Aorta (tissue), 5 donors: Measurements from ENCODE around the gene CFI. TPM values are rescaled to one million over a fixed set of nuclear protein-coding genes. Genes with fewer than 3 reads are reported as not detected.

ENCODE experiments used
- ATAC-seq: fragments of 200-7000 bp; cut with Tn5 transposase; one replicate; pipeline ENCODE4 v1.9.1; 2022; ENCODE audit warnings: moderate library complexity; ENCODE audit not compliant: low FRiP score
- DNase-seq, 2 donors: peaks; one replicate each; pipeline ENCODE4 v3.0.0-alpha.2; 2020
- H3K27ac ChIP-seq, 2 donors: one replicate each; pipeline ENCODE4 v1.5.1; 2013; ENCODE audit warnings: low read length in 2 of 2, mild to moderate bottlenecking in 2 of 2, moderate library complexity in 2 of 2, control low read depth in 1 of 2, inconsistent platforms in 1 of 2, low read depth in 1 of 2
- H3K27me3 ChIP-seq, 2 donors: one replicate each; pipeline ENCODE4 v1.6.1; 2013; ENCODE audit warnings: control low read depth in 1 of 2, low read length in 1 of 2, mild to moderate bottlenecking in 1 of 2, moderate library complexity in 1 of 2; ENCODE audit not compliant: insufficient read depth in 2 of 2, control insufficient read depth in 1 of 2
- H3K36me3 ChIP-seq, 2 donors: one replicate each; pipeline ENCODE4 v1.6.1; 2013; ENCODE audit warnings: control low read depth in 1 of 2, low read length in 1 of 2, mild to moderate bottlenecking in 1 of 2; ENCODE audit not compliant: insufficient read depth in 2 of 2, control insufficient read depth in 1 of 2
- H3K4me1 ChIP-seq, 2 donors: one replicate each; pipeline ENCODE4 v1.6.1; 2013; ENCODE audit warnings: low read length in 2 of 2, control low read depth in 1 of 2, mild to moderate bottlenecking in 1 of 2, moderate library complexity in 1 of 2; ENCODE audit not compliant: insufficient read depth in 2 of 2, control insufficient read depth in 1 of 2
- H3K4me3 ChIP-seq, 2 donors: one replicate each; pipeline ENCODE4 v1.5.1; 2013; ENCODE audit warnings: low read length in 2 of 2, control low read depth in 1 of 2, mild to moderate bottlenecking in 1 of 2
- H3K9me3 ChIP-seq: one replicate; pipeline ENCODE4 v1.6.1; 2013; ENCODE audit warnings: mild to moderate bottlenecking, low read length; ENCODE audit not compliant: control insufficient read depth
- WGBS, 2 donors: extraction: QIAGEN DNeasy Blood & Tissue Kit; methylation state at CpG; one replicate each; pipeline ENCODE4 v1.1.7; 2013; 5-methylcytosine and 5-hydroxymethylcytosine counted together
- intact Hi-C, 2 donors: fragments of 100-400 bp; cut with DNase I; formaldehyde crosslinking; loops; one replicate each; pipeline versions ENCODE4 v1.14.2 to v1.15.0; 2022
- polyA plus RNA-seq, 2 donors: library from polyadenylated mRNA; stranded (reverse); fragments of 200-250 nt; gene quantifications; one replicate each; pipeline ENCODE4 v1.2.3, GENCODE V29; 2013
- total RNA-seq, 2 donors: library from RNA; stranded (reverse); fragmentation: NEBNext Ultra II Directional; extraction: Animal tissue kit (Norgen Biotek cat#: 25700); gene quantifications; one replicate each; pipeline ENCODE4 v1.2.1, GENCODE V29; 2021
- donor health status: healthy with polysubstance abuse.
- donor health status: Bipolar disorder and iron deficiency.
- donor health status: DM: no; HTN: no; CAD: no.
- donor health status: DM: no; HTN: no; CAD: no.
- donor health status: DM: yes; HTN: yes; CAD: no.

CFI gene
- total and polyA plus RNA-seq, 4 donors: 1.0 to 64.5 (median 17.8) TPM

- H3K27ac ChIP-seq: peak within 1 kb of the TSS in 1 of 2 donors; percentile 55
- H3K4me1 ChIP-seq: no peaks in the 10 kb centered on the region
- H3K9me3 ChIP-seq: no peaks in the 10 kb centered on the region
- peak; percentile 74 to 86 for DNase-seq
- no peaks in the 10 kb centered on the region for H3K27me3 ChIP-seq
- no peaks in the 10 kb centered on the region for H3K36me3 ChIP-seq
- ATAC-seq: peak; percentile 94
- 0 to 1% methylated on average over 46 to 83 of the region's 83 CpGs for WGBS, 2 donors
- H3K4me3 ChIP-seq: peak within 1 kb of the TSS; percentile 71 to 91
- intact Hi-C loops: loop anchor here in 1 of 2 donors (2.0 kb wide), 1 partner anchor 27 kb away; the partner anchor contains the start of gene CASP6
Measured at GRCh38 chr4:109729718-109730618, 71.8 kb downstream of the CFI start, which contains the start of gene PLA2G12A. Gene PLA2G12A (minus strand): TSS chr4:109730070. CDS start chr4:109729809, 261 bp downstream.

DNA sequence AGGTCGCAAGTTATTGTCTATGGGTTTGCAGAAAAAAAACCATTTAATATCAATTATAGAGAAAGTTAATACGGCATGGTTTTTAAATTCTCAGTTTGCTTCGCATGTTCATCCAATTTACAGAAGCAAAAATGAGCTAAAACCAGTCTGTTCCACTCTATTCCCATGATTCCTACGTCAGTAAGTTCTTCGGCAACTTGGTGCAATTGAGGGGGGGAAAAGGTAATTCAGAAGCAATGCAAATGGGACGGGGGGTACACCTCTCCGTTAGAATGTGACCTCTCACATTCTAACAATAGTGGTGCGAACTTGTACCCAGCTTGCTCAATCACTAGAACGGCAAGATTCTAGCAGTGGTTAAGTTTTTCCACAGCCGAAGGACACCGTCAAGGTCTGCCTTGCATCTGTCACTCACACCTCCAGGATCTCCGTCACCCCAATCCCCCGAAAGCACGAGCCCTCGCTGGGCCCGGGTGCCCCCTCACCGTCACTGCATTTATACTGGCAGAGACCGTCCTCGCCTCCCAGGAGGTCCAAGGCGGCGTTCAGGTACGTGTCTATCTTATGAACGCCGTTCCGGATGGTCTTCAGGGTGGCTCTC is 72.6 kb downstream of the CFI start:
- intact Hi-C loops: loop anchor here in 1 of 2 donors (2.0 kb wide), 1 partner anchor 26 kb away; the partner anchor contains the start of gene CASP6
- H3K27ac ChIP-seq: no peak overlapping the region
- WGBS, 2 donors: 6% methylated on average over 25 of the region's 25 CpGs
- DNase-seq (no peak), ATAC-seq (no peak)
- no peaks in the 10 kb centered on the region for H3K36me3 ChIP-seq
- H3K27me3 ChIP-seq: no peaks in the 10 kb centered on the region
- H3K9me3 ChIP-seq: no peaks in the 10 kb centered on the region
- H3K4me3 ChIP-seq: peak overlapping the region; percentile 71 to 91
- H3K4me1 ChIP-seq: no peaks in the 10 kb centered on the region

GRCh38 chr4:109728385-109728784 is 73.4 kb downstream of the CFI start:
- WGBS, 2 donors: 87% methylated on average over 6 of the region's 6 CpGs
- no peak for ATAC-seq
- intact Hi-C loops: loop anchor here in 1 of 2 donors (2.0 kb wide), 1 partner anchor 26 kb away; the partner anchor contains the start of gene CASP6

DNA sequence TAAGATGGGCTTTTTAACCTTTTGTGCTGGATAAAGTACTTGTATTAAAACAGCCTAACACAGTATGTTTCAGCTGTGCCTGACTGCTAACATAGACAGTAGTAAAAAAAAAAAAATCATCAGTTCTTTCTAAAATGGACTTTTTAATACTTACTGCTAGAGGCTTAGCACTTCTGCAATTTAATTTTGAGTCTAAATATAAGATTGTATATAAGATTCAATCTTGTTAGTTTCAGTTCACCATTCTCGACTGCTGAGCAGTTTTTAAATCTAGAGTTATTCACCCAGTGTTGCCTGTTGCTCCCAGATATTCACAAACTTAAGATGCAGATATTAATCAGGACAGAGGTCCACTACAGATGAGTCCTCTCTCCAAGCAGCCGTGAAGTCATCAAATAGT is 78.7 kb downstream of the CFI start:
- intact Hi-C loops: no loop called here
- ATAC-seq: no peak
- 92 to 94% methylated on average over 2 of the region's 2 CpGs for WGBS, 2 donors

More at GRCh38 chr4:109728385-109728784, 73.4 kb downstream of the CFI start:
- Histone ChIP-seq H3K4me3 (no peak overlapping the region), H3K36me3 (no peaks in the 10 kb centered on the region), H3K27ac (no peak overlapping the region), H3K4me1 (no peaks in the 10 kb centered on the region), H3K27me3 (no peaks in the 10 kb centered on the region), H3K9me3 (no peaks in the 10 kb centered on the region)
- no peak for DNase-seq

DNA sequence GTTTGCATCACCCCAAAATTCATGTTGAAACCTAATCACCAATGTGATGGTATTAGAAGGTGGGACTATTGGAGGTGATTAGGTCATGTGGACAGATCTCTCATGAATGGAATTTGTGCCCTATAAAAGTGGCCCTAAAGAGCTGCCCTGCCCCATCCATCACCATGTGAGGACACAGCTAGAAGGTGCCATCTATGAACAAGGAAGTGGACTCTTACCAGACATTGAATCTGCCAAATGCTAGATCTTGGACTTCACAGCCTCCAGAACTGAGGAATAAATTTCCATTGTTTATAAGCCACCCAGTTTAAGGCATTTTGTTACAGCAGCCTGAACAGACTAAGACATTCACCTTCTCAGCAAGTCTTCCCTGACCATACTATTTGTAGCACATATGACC is 79.4 kb downstream of the CFI start:
- ATAC-seq: no peak
- no peaks in the 10 kb centered on the region for H3K36me3 ChIP-seq

More for the DNA sequence above, 78.7 kb downstream of the CFI start:
- Histone ChIP-seq H3K4me3 (no peak overlapping the region), H3K4me1 (no peaks in the 10 kb centered on the region), H3K27me3 (no peaks in the 10 kb centered on the region), H3K9me3 (no peaks in the 10 kb centered on the region), H3K36me3 (no peaks in the 10 kb centered on the region), H3K27ac (no peak overlapping the region)
- DNase-seq: no peak

DNA sequence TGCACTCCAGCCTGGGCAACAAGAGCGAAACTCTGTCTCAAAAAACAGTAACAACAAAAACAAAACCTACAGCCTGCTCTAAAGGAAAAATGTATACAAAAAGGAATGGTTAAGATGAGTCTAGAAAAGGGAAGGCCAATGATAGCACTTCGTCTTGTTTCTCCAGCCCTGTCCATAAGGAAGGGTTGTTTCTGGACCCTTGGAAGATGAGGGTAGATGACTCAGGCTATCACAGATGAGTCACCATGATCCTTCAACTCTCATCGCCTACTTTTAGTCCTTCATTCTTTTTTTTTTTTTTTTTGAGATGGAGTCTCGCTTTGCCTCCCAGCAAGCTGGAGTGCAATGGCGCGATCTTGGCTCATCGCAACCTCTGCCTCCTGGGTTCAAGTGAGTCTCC is 80.8 kb downstream of the CFI start:
- H3K27me3 ChIP-seq: no peaks in the 10 kb centered on the region
- DNase-seq: no peak
- intact Hi-C loops: no loop called here
- no peak overlapping the region for H3K27ac ChIP-seq
- no peaks in the 10 kb centered on the region for H3K9me3 ChIP-seq
- H3K4me3 ChIP-seq: no peak overlapping the region
- ATAC-seq: no peak
- 96 to 97% methylated on average over 7 of the region's 7 CpGs for WGBS, 2 donors
- H3K36me3 ChIP-seq: peaks cover 0 to 4% of the 10 kb centered on the region in 2 donors
- H3K4me1 ChIP-seq: no peaks in the 10 kb centered on the region

More for the DNA sequence above, 79.4 kb downstream of the CFI start:
- Histone ChIP-seq H3K9me3 (no peaks in the 10 kb centered on the region), H3K4me1 (no peaks in the 10 kb centered on the region), H3K27me3 (no peaks in the 10 kb centered on the region), H3K4me3 (no peak overlapping the region), H3K27ac (no peak overlapping the region)
- intact Hi-C loops: no loop called here
- DNase-seq: no peak

DNA sequence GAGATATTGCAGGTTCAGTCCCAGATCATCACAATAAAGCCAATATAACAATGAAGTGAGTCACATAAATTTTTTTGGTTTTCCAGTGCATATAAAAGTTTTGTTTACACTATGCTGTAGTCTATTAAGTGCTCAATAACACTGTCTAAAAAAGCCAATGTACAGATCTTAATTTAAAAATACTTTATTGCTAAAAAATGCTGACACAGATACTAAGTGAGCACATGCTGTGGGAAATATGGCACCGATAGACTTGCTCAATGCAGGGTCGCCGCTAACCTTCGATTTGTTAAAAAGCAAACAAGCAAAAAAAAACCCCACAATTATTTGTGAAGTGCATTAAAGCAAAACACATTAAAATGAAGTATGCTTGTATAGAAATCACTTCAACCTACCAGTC is 82.2 kb downstream of the CFI start:
- Histone ChIP-seq H3K4me3 (no peak overlapping the region), H3K27ac (no peak overlapping the region), H3K36me3 (peaks cover 0 to 4% of the 10 kb centered on the region in 2 donors), H3K9me3 (no peaks in the 10 kb centered on the region), H3K27me3 (no peaks in the 10 kb centered on the region), H3K4me1 (no peaks in the 10 kb centered on the region)
- WGBS, 2 donors: 95 to 96% methylated on average over 4 of the region's 4 CpGs
- no peak for ATAC-seq
- DNase-seq: no peak
- intact Hi-C loops: no loop called here

DNA sequence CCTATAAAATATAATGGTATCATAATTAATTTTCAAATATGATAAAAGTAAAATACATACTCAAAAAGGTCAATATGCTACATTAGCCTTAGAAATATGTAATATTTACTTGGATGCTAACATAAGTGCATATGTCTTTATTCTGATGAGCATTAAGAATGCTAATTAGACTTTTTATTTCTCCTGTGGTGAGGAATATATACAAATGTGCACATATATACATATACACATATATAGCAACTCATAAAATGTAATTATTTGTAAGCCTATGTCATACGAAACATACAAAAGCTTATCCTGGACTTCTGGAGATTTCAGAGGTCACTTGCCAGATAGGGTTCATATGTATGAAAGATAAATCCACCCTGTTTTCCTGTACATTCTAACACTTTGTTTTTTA is 83.0 kb downstream of the CFI start:
- WGBS, 2 donors: 92 to 99% methylated on average over 1 of the region's 1 CpG
- DNase-seq (no peak), ATAC-seq (no peak)
- Histone ChIP-seq H3K9me3 (no peaks in the 10 kb centered on the region), H3K27me3 (no peaks in the 10 kb centered on the region), H3K36me3 (peaks cover 0 to 4% of the 10 kb centered on the region in 2 donors), H3K4me3 (no peak overlapping the region), H3K27ac (no peak overlapping the region), H3K4me1 (no peaks in the 10 kb centered on the region)
- intact Hi-C loops: no loop called here
